Liver (tissue), 9 donors: ENCODE results near the gene NOSIP. TPM values are rescaled to one million over a fixed set of nuclear protein-coding genes. Genes with fewer than 3 reads are reported as not detected.

Source experiments
- DNase-seq: peaks from one replicate; pipeline ENCODE4 v3.0.0-alpha.2; 2017; ENCODE audit warnings: low spot score
- H3K27ac ChIP-seq, 2 donors: one replicate each; pipeline ENCODE4 v1.7.0; 2013; ENCODE audit warnings: inconsistent platforms in 2 of 2, low read length in 2 of 2, control low read depth in 1 of 2, low read depth in 1 of 2, mild to moderate bottlenecking in 1 of 2
- H3K27me3 ChIP-seq, 4 donors: one replicate each; pipeline versions ENCODE4 v1.6.1 to v1.7.0; 2013; ENCODE audit warnings: low read length in 3 of 4, inconsistent platforms in 1 of 4, mild to moderate bottlenecking in 1 of 4, moderate library complexity in 1 of 4; ENCODE audit not compliant: control insufficient read depth in 4 of 4, insufficient read depth in 4 of 4
- H3K36me3 ChIP-seq, 4 donors: one replicate each; pipeline versions ENCODE4 v1.6.1 to v1.7.0; 2013; ENCODE audit warnings: low read length in 3 of 4, mild to moderate bottlenecking in 3 of 4, low read depth in 1 of 4, moderate library complexity in 1 of 4; ENCODE audit not compliant: control insufficient read depth in 4 of 4, insufficient read depth in 3 of 4
- H3K4me1 ChIP-seq, 4 donors: one replicate each; pipeline versions ENCODE4 v1.6.1 to v1.7.0; 2013; ENCODE audit warnings: low read length in 3 of 4, mild to moderate bottlenecking in 3 of 4, moderate library complexity in 1 of 4; ENCODE audit not compliant: control insufficient read depth in 4 of 4, insufficient read depth in 4 of 4
- H3K4me3 ChIP-seq, 3 donors: one replicate each; pipeline versions ENCODE4 v1.6.1 to v1.7.0; 2013; ENCODE audit warnings: low read length in 3 of 3, control low read depth in 1 of 3, low read depth in 1 of 3, mild to moderate bottlenecking in 1 of 3
- H3K9ac ChIP-seq, 2 donors: one replicate each; pipeline ENCODE4 v1.7.0; 2013; ENCODE audit warnings: low read length in 2 of 2, mild to moderate bottlenecking in 2 of 2, moderate library complexity in 2 of 2, control low read depth in 1 of 2, low read depth in 1 of 2
- H3K9me3 ChIP-seq, 4 donors: one replicate each; pipeline versions ENCODE4 v1.6.1 to v1.7.0; 2013; ENCODE audit warnings: low read length in 3 of 4; ENCODE audit not compliant: control insufficient read depth in 4 of 4
- ATF3 ChIP-seq: IDR thresholded peaks from 2 replicates; pipeline ENCODE4 v1.6.1; 2016; ENCODE audit warnings: antibody characterized with exemption
- CTCF ChIP-seq: fragments of 150-350 bp; IDR thresholded peaks from 2 replicates; pipeline ENCODE4 v1.5.1; 2017; ENCODE audit warnings: improper control_type of control experiment, low read depth, low read length; ENCODE audit not compliant: missing input control
- EGR1 ChIP-seq, 2 donors: IDR thresholded peaks; 2 replicates each; pipeline ENCODE4 v1.6.1; 2016 to 2018; ENCODE audit warnings: antibody characterized with exemption in 2 of 2, low read depth in 2 of 2
- FOXA1 ChIP-seq: IDR thresholded peaks from 2 replicates; pipeline ENCODE4 v1.6.1; 2016; ENCODE audit warnings: antibody characterized with exemption
- FOXA2 ChIP-seq: IDR thresholded peaks from 2 replicates; pipeline ENCODE4 v1.6.1; 2016; ENCODE audit warnings: antibody characterized with exemption
- GABPA ChIP-seq, 2 donors: IDR thresholded peaks in 1 of 2; conservative IDR thresholded peaks in 1 of 2; 2 replicates each; pipeline ENCODE4 v1.6.1; 2016; ENCODE audit warnings: antibody characterized with exemption in 2 of 2, mild to moderate bottlenecking in 1 of 2, moderate library complexity in 1 of 2
- HNF4A ChIP-seq, 2 donors: conservative IDR thresholded peaks; 2 replicates each; pipeline ENCODE4 v1.6.1; 2016; ENCODE audit warnings: antibody characterized with exemption in 2 of 2, mild to moderate bottlenecking in 2 of 2
- HNF4G ChIP-seq: IDR thresholded peaks from 2 replicates; pipeline ENCODE4 v1.6.1; 2016; ENCODE audit warnings: antibody characterized with exemption
- JUND ChIP-seq, 2 donors: IDR thresholded peaks; 2 replicates each; pipeline ENCODE4 v1.6.1; 2016; ENCODE audit warnings: antibody characterized with exemption in 2 of 2
- MAX ChIP-seq: IDR thresholded peaks from 2 replicates; pipeline ENCODE4 v1.6.1; 2016; ENCODE audit warnings: antibody characterized with exemption
- NR2F2 ChIP-seq: IDR thresholded peaks from 2 replicates; pipeline ENCODE4 v1.6.1; 2016; ENCODE audit warnings: antibody characterized with exemption
- RAD21 ChIP-seq, 2 donors: IDR thresholded peaks; 2 replicates each; pipeline ENCODE4 v1.6.1; 2016; ENCODE audit warnings: antibody characterized with exemption in 2 of 2, mild to moderate bottlenecking in 2 of 2
- RXRA ChIP-seq, 2 donors: IDR thresholded peaks; 2 replicates each; pipeline ENCODE4 v1.6.1; 2017 to 2018; ENCODE audit warnings: antibody characterized with exemption in 2 of 2, mild to moderate bottlenecking in 1 of 2
- SP1 ChIP-seq: IDR thresholded peaks from 2 replicates; pipeline ENCODE4 v1.6.1; 2018; ENCODE audit warnings: antibody characterized with exemption, mild to moderate bottlenecking
- TAF1 ChIP-seq: conservative IDR thresholded peaks from 2 replicates; pipeline ENCODE4 v1.6.1; 2016; ENCODE audit warnings: antibody characterized with exemption, mild to moderate bottlenecking
- YY1 ChIP-seq: IDR thresholded peaks from 2 replicates; pipeline ENCODE4 v1.6.1; 2016; ENCODE audit warnings: antibody characterized with exemption, mild to moderate bottlenecking
- WGBS: extraction: QIAGEN DNeasy Blood & Tissue Kit; methylation state at CpG from one replicate; pipeline ENCODE4 v1.1.7; 2013; 5-methylcytosine and 5-hydroxymethylcytosine counted together
- polyA plus RNA-seq, 2 donors: library from polyadenylated mRNA; stranded (reverse) in 1 of 2; unstranded in 1 of 2; fragments of 200-250 nt in 1 of 2; fragments of >200 nt in 1 of 2; fragmentation: Nextera tagmentation in 1 of 2; extraction: Ambion mirVana in 1 of 2; gene quantifications; one replicate each; pipeline versions ENCODE4 v1.2.1 to v1.2.3, GENCODE V29; 2013 to 2015
- total RNA-seq, 2 donors: library from RNA; depleted of rRNA; stranded (reverse); fragments of >200 nt; gene quantifications; one replicate each; pipeline ENCODE4 v1.2.3, GENCODE V29; 2014
- TF ChIP-seq, protein P1 (sequence below): IDR thresholded peaks from 2 replicates; pipeline ENCODE4 v1.6.1; 2016; ENCODE audit warnings: antibody characterized with exemption
- TF ChIP-seq, protein P2 (sequence below): IDR thresholded peaks from 2 replicates; pipeline ENCODE4 v1.6.1; 2016; ENCODE audit warnings: antibody characterized with exemption, mild to moderate bottlenecking
- donor health status: healthy.
- donor health status: healthy.
- donor health status: healthy.
- donor health status: healthy.
- donor health status: healthy.

NOSIP gene
- total and polyA plus RNA-seq, 4 donors, result 19.3 to 45.2 (median 30.5) TPM

DNA sequence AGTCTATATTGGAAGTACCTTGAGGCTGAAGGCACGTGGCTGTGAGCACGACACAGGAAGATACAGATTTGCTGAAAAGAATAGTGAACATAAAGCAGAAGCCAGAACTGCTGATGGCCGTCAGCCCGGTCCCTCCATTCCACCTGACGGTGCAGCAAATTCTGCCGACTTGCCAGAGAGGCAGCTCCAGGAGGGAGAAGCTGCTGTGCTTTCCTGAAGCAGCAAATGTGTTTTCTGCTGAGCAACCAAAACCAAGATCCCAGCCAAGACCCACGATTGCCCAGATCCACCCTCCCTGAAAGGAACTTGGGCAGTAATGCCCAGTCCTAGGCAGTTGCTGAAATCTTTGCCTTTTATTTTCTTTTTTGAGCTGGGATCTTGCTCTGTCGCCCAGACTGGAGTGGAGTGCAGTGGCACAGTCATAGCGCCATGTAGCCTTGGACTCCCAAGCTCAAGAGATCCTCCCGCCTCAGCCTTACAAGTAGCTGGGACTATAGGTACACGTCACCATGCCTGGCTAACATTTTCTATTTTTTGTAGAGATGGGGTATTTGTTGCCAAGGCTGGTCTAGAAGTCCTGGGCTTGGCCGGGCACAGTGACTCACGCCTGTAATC, 59.5 kb downstream of the NOSIP start:
- Histone ChIP-seq H3K4me3 (no peak overlapping the region), H3K4me1 (peaks cover 0 to 6% (median 3%) of the 10 kb centered on the region in 4 donors), H3K9me3 (no peaks in the 10 kb centered on the region), H3K9ac (no peak overlapping the region), H3K27me3 (no peaks in the 10 kb centered on the region), H3K36me3 (peaks cover 2 to 24% (median 9%) of the 10 kb centered on the region in 4 donors), H3K27ac (no peak overlapping the region)
- no peak for DNase-seq
- 83% methylated on average over 13 of the region's 13 CpGs for WGBS
- TF ChIP-seq ATF3, result no peak
- TF ChIP-seq, protein P1, sequence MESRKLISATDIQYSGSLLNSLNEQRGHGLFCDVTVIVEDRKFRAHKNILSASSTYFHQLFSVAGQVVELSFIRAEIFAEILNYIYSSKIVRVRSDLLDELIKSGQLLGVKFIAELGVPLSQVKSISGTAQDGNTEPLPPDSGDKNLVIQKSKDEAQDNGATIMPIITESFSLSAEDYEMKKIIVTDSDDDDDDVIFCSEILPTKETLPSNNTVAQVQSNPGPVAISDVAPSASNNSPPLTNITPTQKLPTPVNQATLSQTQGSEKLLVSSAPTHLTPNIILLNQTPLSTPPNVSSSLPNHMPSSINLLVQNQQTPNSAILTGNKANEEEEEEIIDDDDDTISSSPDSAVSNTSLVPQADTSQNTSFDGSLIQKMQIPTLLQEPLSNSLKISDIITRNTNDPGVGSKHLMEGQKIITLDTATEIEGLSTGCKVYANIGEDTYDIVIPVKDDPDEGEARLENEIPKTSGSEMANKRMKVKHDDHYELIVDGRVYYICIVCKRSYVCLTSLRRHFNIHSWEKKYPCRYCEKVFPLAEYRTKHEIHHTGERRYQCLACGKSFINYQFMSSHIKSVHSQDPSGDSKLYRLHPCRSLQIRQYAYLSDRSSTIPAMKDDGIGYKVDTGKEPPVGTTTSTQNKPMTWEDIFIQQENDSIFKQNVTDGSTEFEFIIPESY, result no peak
- no peak for TF ChIP-seq FOXA2
- TF ChIP-seq RXRA (IDR thresholded peaks at IDR 0.05), result no peak
- no peak for TF ChIP-seq HNF4A (conservative IDR thresholded peaks at IDR 0.05)
- TF ChIP-seq YY1, result no peak
- no peak for TF ChIP-seq GABPA (IDR thresholded peaks at IDR 0.05 in 1 of 2, conservative IDR thresholded peaks at IDR 0.05 in 1 of 2)
- TF ChIP-seq HNF4G, result no peak
- no peak for TF ChIP-seq JUND (IDR thresholded peaks at IDR 0.05)
- TF ChIP-seq TAF1, result no peak
- TF ChIP-seq NR2F2, result no peak
- TF ChIP-seq SP1, result no peak

DNA sequence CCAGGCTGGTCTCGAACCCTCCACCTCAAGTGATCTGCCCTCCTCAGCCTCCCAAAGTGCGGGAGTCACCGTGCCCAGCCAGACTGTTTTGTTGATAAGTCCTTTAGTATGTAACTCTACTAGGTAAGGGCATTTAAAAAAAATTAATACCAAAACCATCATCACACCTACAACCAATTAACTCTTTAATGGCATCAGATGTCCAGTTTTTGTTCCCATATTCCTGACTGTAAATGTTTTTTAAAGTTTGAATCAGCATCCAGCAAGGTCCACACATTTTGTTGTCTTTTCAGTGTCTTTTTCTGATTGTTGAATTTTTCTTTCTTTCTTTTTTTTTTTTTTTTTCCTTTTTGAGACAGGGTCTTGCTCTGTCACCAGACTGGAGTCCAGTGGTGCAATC, 62.3 kb downstream of the NOSIP start:
- no peaks in the 10 kb centered on the region for H3K9me3 ChIP-seq
- peaks cover 2 to 29% (median 17%) of the 10 kb centered on the region in 4 donors for H3K4me1 ChIP-seq
- peaks cover 2 to 10% (median 6%) of the 10 kb centered on the region in 4 donors for H3K36me3 ChIP-seq
- H3K27ac ChIP-seq, result no peak overlapping the region
- TF ChIP-seq, protein P2, sequence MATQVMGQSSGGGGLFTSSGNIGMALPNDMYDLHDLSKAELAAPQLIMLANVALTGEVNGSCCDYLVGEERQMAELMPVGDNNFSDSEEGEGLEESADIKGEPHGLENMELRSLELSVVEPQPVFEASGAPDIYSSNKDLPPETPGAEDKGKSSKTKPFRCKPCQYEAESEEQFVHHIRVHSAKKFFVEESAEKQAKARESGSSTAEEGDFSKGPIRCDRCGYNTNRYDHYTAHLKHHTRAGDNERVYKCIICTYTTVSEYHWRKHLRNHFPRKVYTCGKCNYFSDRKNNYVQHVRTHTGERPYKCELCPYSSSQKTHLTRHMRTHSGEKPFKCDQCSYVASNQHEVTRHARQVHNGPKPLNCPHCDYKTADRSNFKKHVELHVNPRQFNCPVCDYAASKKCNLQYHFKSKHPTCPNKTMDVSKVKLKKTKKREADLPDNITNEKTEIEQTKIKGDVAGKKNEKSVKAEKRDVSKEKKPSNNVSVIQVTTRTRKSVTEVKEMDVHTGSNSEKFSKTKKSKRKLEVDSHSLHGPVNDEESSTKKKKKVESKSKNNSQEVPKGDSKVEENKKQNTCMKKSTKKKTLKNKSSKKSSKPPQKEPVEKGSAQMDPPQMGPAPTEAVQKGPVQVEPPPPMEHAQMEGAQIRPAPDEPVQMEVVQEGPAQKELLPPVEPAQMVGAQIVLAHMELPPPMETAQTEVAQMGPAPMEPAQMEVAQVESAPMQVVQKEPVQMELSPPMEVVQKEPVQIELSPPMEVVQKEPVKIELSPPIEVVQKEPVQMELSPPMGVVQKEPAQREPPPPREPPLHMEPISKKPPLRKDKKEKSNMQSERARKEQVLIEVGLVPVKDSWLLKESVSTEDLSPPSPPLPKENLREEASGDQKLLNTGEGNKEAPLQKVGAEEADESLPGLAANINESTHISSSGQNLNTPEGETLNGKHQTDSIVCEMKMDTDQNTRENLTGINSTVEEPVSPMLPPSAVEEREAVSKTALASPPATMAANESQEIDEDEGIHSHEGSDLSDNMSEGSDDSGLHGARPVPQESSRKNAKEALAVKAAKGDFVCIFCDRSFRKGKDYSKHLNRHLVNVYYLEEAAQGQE, result no peak
- TF ChIP-seq JUND (IDR thresholded peaks at IDR 0.05), result no peak
- TF ChIP-seq CTCF, result no peak
- no peak for TF ChIP-seq RXRA (IDR thresholded peaks at IDR 0.05)
- TF ChIP-seq YY1, result no peak
- no peak for TF ChIP-seq FOXA1
- TF ChIP-seq TAF1, result no peak
- no peak for TF ChIP-seq EGR1 (IDR thresholded peaks at IDR 0.05; ENCODE audit: low read depth in 2 of 2)
- no peak for TF ChIP-seq MAX
- TF ChIP-seq SP1, result no peak
- no peak for TF ChIP-seq RAD21 (IDR thresholded peaks at IDR 0.05)
- no peak for TF ChIP-seq ATF3
- TF ChIP-seq FOXA2, result no peak
- TF ChIP-seq NR2F2, result no peak
- TF ChIP-seq, protein P1, result no peak
- no peak for TF ChIP-seq HNF4A (conservative IDR thresholded peaks at IDR 0.05)
- no peak for TF ChIP-seq HNF4G
- TF ChIP-seq GABPA (IDR thresholded peaks at IDR 0.05 in 1 of 2, conservative IDR thresholded peaks at IDR 0.05 in 1 of 2), result no peak
- no peak overlapping the region for H3K9ac ChIP-seq
- H3K27me3 ChIP-seq, result no peaks in the 10 kb centered on the region
- H3K4me3 ChIP-seq, result no peak overlapping the region
- WGBS, result 96% methylated on average over 3 of the region's 3 CpGs
- DNase-seq, result no peak
